DMS153 treated with DMSO at 0.1 percent for 48 hours (cell line): Measurements from ENCODE around the gene COQ10A.

Source experiments
- DNase-seq: peaks from one replicate; lab custom pipeline; 2025; ENCODE audit not compliant: unreplicated experiment; lab: John Stamatoyannopoulos, UW

Gene COQ10A

GRCh38 chr12:56266693-56267442 is at the start of gene COQ10A:
Gene COQ10A, plus strand, starts transcription at chr12:56266942. Its CDS starts 177 bp downstream, at chr12:56267119.
- DNase-seq = peak; percentile 74

- DNase-seq = no peak
Measured at GRCh38 chr12:56219840-56220239, 46.9 kb upstream of the COQ10A start.

- no peak for DNase-seq
Measured at GRCh38 chr12:56220611-56221231, 46.0 kb upstream of the COQ10A start.

DNA sequence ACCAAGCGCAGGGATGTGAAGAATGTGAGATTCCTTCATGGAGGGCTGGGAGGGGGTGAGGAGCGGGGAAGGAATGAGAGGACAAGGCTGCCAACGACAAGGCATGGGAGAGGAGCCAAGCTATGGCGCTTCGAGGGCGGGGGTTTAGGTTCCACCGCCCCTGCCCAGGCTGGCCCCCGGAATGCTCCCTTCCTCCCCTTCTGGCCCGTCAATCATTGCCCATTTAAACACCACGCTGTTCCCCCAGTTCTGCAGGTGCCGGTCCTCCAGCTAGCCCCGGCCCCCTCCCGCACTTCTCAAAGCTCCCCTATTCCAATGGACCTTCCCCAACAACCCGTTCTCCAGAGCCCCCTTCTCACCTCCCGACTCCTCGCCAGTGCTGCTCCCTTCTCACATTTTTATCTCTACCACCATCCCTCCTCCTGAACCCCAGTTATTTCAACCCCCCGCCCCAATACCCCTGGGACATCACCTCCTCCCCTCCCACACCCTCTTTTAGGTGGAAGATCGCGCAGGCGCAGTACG is 45.4 kb upstream of the COQ10A start:
- DNase-seq = no peak

DNA sequence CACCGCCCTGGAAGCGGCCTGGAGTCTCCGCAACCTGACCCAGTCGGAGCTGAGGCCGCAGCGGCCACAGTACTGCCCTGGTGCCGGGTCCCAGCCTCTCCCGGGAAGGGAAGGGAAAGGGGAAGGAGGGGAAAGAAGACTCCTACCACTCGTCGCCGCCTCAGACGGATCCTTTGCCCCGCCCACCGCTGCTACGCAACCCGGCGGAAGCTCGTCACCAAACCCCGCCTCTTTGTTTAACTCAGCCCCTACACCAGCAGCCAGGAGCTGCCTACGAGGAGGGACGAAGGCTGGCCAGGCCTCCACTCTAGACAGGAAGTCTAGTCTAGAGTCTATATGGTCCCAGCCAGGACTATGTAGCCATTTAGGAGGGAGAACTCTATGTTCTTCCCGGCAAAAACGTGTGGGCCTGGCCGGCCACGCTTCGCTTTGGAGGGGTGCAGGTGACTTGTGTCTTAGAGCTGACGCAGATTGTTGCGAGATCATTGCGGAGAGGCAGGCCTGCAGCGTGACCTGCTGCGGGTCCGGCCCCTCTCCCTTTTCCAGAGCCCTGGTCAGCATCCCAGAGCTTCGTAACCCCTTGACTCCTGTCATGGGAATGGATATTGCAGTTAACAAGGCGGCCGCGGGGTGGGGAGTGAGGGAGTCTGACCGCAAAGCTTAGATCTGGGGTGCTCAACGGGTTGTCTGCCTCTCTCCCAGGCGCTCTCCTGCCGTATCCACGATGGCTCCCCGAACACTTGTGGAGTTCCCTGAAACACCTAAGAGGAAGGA is 44.8 kb upstream of the COQ10A start, which contains the start of gene RNF41:
RNF41 (minus strand) TSS at position 166 of the 774 bp plus-strand sequence. CDS start 7,875 bp downstream, outside the sequence.
- peak; percentile 97 for DNase-seq

GRCh38 chr12:56222531-56222895 is 44.2 kb upstream of the COQ10A start:
- DNase-seq = no peak

DNA sequence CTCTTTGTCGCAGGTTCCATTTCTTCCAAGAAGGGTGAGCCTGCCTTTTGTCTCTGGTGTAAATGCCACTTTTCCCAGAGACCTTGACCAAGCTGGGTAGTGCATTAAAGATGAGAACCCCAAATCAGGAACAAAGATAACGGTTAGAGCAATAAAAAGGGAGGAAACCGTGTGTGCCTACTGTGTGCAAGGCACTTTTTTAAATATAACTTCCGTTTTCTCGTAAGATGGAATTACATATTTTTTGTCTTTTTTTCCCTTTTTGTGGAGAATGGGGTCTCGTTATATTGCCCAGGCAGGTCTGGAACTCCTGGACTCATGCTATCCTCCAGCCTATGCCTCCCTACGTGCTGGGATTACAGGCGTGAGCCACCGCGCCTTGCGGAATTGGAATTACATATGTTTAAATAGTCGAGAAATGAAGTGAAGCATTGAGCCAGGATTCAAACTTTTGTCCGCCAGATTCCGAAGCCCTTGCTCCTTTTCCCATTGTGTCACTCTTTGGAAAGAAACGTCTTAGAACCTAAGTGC is 43.1 kb upstream of the COQ10A start:
- DNase-seq = no peak

GRCh38 chr12:56224102-56224701 is 42.5 kb upstream of the COQ10A start, which contains the start of gene NABP2:
Gene NABP2, plus strand, starts transcription at chr12:56224342. Its CDS starts 515 bp downstream, at chr12:56224857.
- DNase-seq = peak; percentile 92

DNA sequence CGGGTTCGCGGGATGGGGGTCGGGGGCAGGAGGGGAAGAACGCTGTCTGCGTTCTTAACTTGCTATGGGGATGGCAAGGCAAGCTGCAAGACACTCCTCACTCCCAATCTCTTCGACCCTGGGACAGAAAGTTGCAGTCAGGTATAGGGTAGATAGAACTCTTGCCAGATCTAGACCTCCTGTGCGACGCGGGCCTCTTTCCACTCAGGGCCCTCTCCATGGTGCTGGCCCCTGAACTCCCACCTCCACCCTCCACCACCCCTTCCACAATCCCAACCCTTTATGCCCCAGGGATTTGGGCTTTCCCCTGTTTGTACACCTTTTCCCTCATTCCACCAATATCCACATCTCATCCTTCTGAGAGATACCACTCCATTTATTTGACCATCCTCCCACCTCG is 41.8 kb upstream of the COQ10A start:
- DNase-seq = no peak

GRCh38 chr12:56229082-56229481 is 37.7 kb upstream of the COQ10A start:
- DNase-seq = no peak

DNA sequence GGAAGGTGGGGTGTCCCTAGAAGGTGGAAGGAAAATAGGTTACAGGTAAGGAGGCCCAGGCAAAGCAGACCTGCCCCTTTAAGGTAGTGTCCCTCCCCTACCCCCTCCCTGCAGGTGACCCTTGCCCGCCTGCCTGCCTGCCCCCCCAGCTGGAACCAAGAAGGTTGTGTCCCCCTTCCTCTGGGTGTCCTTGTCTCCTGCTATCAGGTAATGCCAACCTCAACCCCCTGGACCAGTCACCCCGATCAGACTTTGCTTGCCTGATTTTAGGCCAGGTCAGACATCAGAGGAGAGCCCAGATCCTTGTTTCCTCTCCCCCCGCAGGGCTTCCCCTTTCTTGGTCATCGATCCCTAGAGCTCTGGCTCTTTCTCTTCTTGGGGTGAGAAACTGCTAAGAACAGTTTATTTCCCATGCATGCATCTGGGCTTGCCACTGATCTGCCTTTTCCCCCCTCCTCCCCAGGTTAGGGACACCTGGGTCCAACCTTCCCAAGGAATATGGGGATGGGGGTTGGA is 36.8 kb upstream of the COQ10A start, which contains the start of gene SLC39A5:
SLC39A5 (plus strand) TSS at position 136 of the 516 bp plus-strand sequence. CDS start 1,224 bp downstream, outside the sequence.
- DNase-seq = no peak

DNA sequence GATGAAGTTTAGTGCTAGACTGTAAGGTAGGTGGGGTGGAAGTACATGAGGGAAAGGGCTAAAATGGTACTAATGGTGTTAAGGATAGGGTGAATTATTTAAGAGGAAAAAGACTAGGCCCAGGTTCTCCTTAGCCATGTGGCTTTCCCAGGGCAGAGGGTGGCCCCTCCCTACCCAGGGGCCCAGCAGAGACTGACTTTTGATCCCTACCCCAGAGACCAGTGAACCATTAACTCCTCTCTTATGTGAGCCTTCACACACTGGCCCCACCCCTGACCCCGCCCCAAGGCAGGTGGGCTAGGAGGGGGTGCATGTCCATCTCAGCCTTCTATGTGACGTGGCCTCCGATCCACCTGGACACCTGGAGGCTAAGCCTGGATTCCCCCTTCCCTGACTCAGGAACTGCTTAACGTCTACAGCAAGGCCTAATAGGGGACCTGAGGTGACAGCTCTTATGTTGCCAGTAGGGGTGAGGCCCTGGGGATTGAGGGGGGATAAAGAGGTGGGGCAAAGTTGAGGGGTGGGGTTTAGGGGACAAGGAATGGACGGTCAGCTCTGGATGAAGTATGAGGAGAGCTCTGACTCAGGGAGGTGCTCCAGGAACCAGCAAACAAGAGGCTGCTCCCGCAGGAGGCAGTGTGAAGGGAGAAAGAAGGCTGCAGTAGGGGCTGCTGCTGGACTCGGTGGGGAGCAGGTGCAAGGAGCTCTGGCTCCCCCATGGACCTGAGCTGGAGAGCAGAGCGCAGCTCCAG is 36.1 kb upstream of the COQ10A start:
- no peak for DNase-seq

GRCh38 chr12:56231184-56231582 is 35.6 kb upstream of the COQ10A start:
- DNase-seq = no peak

GRCh38 chr12:56234746-56235436 is 31.9 kb upstream of the COQ10A start:
- no peak for DNase-seq

GRCh38 chr12:56236091-56236490 is 30.7 kb upstream of the COQ10A start:
- DNase-seq = no peak

- DNase-seq = no peak
Measured at GRCh38 chr12:56236985-56237384, 29.8 kb upstream of the COQ10A start.

DNA sequence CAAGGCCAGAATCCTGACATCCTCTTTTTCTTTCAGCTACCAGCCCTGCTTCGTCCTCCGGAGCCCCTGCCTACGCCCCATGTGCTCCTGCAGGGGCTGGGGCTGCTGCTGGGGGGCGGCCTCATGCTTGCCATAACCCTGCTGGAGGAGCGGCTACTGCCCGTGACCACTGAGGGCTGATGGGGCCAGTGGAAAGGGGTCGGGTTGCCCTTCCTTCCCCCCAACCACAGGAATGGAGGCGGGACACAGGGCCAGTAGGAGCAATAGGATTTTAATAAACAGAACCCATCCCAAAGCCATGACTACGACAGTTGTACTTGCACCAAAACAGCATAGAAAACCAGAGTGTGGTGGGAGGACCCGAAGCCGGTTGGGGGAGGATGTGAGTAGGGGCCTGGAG is 29.2 kb upstream of the COQ10A start:
- no peak for DNase-seq

- no peak for DNase-seq
Measured at GRCh38 chr12:56241424-56242303, 25.1 kb upstream of the COQ10A start.
